Activated T-cell treated with anti-CD3 and anti-CD28 coated beads, Interleukin-2, amount 50 U/mL, for 4 hours (primary cell): Measurements from ENCODE around the gene LCN10. TPM values are rescaled to one million over a fixed set of nuclear protein-coding genes. Genes with fewer than 3 reads are reported as not detected.
"Not testable (repeated sequence)": the region's sequence is repeated elsewhere in the genome, so short reads cannot be mapped to it uniquely, and the experiment has no call there.

Experiments
- ATAC-seq, 2 donors: fragments of 200-7000 bp; cut with Tn5 transposase; one replicate each; pipeline ENCODE4 v1.10.0; 2021
- DNase-seq: peaks from one replicate; pipeline ENCODE4 v3.0.0-alpha.2; 2020
- H3K27me3 Mint-ChIP-seq: one replicate; pipeline ENCODE4 v1.8.0; 2021; ENCODE audit warnings: low read depth, mixed read lengths
- H3K36me3 Mint-ChIP-seq: one replicate; pipeline ENCODE4 v1.8.0; 2022; ENCODE audit warnings: mixed read lengths; ENCODE audit not compliant: insufficient read depth
- H3K4me1 Mint-ChIP-seq: one replicate; pipeline ENCODE4 v1.8.0; 2021; ENCODE audit warnings: low read depth, mixed read lengths
- H3K4me3 Mint-ChIP-seq: one replicate; pipeline ENCODE4 v1.8.0; 2021; ENCODE audit warnings: mild to moderate bottlenecking, moderate library complexity, mixed read lengths
- H3K9me3 Mint-ChIP-seq: one replicate; pipeline ENCODE4 v1.8.0; 2021; ENCODE audit warnings: mixed read lengths
- total RNA-seq, 3 donors: library from RNA; stranded (reverse); gene quantifications; one replicate each; pipeline ENCODE4 v1.2.1, GENCODE V29; 2021

LCN10 gene
- total RNA-seq, 3 donors from 2014 or later: 0.82 to 2.4 (median 2.1) TPM

- Mint-ChIP-seq H3K27me3 (peaks cover 29% of the 10 kb centered on the region), H3K36me3 (no peaks in the 10 kb centered on the region), H3K4me3 (no peak overlapping the region), H3K4me1 (peaks cover 13% of the 10 kb centered on the region), H3K9me3 (no peaks in the 10 kb centered on the region)
- peak; percentile 27 for DNase-seq
- ATAC-seq: peak; percentile 32 to 36
These were observed 20.3 kb upstream of the LCN10 start for GRCh38 chr9:136762915-136763648.

- Mint-ChIP-seq H3K4me3 (no peak overlapping the region), H3K27me3 (peaks cover 23% of the 10 kb centered on the region), H3K36me3 (no peaks in the 10 kb centered on the region), H3K4me1 (peaks cover 13% of the 10 kb centered on the region), H3K9me3 (no peaks in the 10 kb centered on the region)
- DNase-seq (no peak), ATAC-seq (no peak)
These were observed 19.5 kb upstream of the LCN10 start for GRCh38 chr9:136762221-136762691.

- Mint-ChIP-seq H3K4me3 (no peak overlapping the region), H3K27me3 (peaks cover 17% of the 10 kb centered on the region), H3K4me1 (peaks cover 7% of the 10 kb centered on the region), H3K9me3 (no peaks in the 10 kb centered on the region), H3K36me3 (no peaks in the 10 kb centered on the region)
- ATAC-seq (no peak), DNase-seq (no peak)
These were observed 18.8 kb upstream of the LCN10 start for GRCh38 chr9:136761545-136761981.

GRCh38 chr9:136760834-136761544 is 18.2 kb upstream of the LCN10 start:
- not testable (repeated sequence) for DNase-seq, H3K4me3 Mint-ChIP-seq, H3K36me3 Mint-ChIP-seq, H3K4me1 Mint-ChIP-seq, ATAC-seq, H3K9me3 Mint-ChIP-seq
- H3K27me3 Mint-ChIP-seq: peaks cover 19% of the 10 kb centered on the region

- no peak for ATAC-seq
- no peak for DNase-seq
These were observed 17.7 kb upstream of the LCN10 start for GRCh38 chr9:136760424-136760823.

GRCh38 chr9:136759436-136760325 is 16.9 kb upstream of the LCN10 start:
- peaks cover 17% of the 10 kb centered on the region for H3K27me3 Mint-ChIP-seq
- no peak overlapping the region for H3K4me3 Mint-ChIP-seq
- no peaks in the 10 kb centered on the region for H3K4me1 Mint-ChIP-seq
- no peaks in the 10 kb centered on the region for H3K36me3 Mint-ChIP-seq
- ATAC-seq (no peak), DNase-seq (no peak)
- H3K9me3 Mint-ChIP-seq: no peaks in the 10 kb centered on the region

More at GRCh38 chr9:136760424-136760823, 17.7 kb upstream of the LCN10 start:
- H3K4me3 Mint-ChIP-seq: no peak overlapping the region
- H3K4me1 Mint-ChIP-seq: no peaks in the 10 kb centered on the region
- peaks cover 17% of the 10 kb centered on the region for H3K27me3 Mint-ChIP-seq
- no peaks in the 10 kb centered on the region for H3K9me3 Mint-ChIP-seq
- no peaks in the 10 kb centered on the region for H3K36me3 Mint-ChIP-seq

- H3K4me3 Mint-ChIP-seq: no peak overlapping the region
- DNase-seq: no peak
- H3K27me3 Mint-ChIP-seq: peaks cover 17% of the 10 kb centered on the region
- H3K9me3 Mint-ChIP-seq: no peaks in the 10 kb centered on the region
- H3K4me1 Mint-ChIP-seq: no peaks in the 10 kb centered on the region
- no peak for ATAC-seq
- no peaks in the 10 kb centered on the region for H3K36me3 Mint-ChIP-seq
These were observed 16.3 kb upstream of the LCN10 start for GRCh38 chr9:136759001-136759400.

GRCh38 chr9:136757751-136758140 is 15.0 kb upstream of the LCN10 start:
- ATAC-seq (no peak), DNase-seq (no peak)
- H3K4me3 Mint-ChIP-seq: no peak overlapping the region
- H3K36me3 Mint-ChIP-seq: no peaks in the 10 kb centered on the region
- no peaks in the 10 kb centered on the region for H3K4me1 Mint-ChIP-seq
- peaks cover 2% of the 10 kb centered on the region for H3K9me3 Mint-ChIP-seq
- H3K27me3 Mint-ChIP-seq: peaks cover 17% of the 10 kb centered on the region

GRCh38 chr9:136757328-136757727 is 14.6 kb upstream of the LCN10 start:
- ATAC-seq (no peak), DNase-seq (no peak)
- H3K4me3 Mint-ChIP-seq: no peak overlapping the region
- no peaks in the 10 kb centered on the region for H3K4me1 Mint-ChIP-seq
- peaks cover 6% of the 10 kb centered on the region for H3K9me3 Mint-ChIP-seq
- H3K27me3 Mint-ChIP-seq: peaks cover 16% of the 10 kb centered on the region
- no peaks in the 10 kb centered on the region for H3K36me3 Mint-ChIP-seq

GRCh38 chr9:136756836-136757235 is 14.1 kb upstream of the LCN10 start:
- no peaks in the 10 kb centered on the region for H3K36me3 Mint-ChIP-seq
- peaks cover 14% of the 10 kb centered on the region for H3K27me3 Mint-ChIP-seq
- DNase-seq (no peak), ATAC-seq (no peak)
- peaks cover 11% of the 10 kb centered on the region for H3K9me3 Mint-ChIP-seq
- H3K4me1 Mint-ChIP-seq: no peaks in the 10 kb centered on the region
- H3K4me3 Mint-ChIP-seq: no peak overlapping the region

GRCh38 chr9:136756134-136756438 is 13.3 kb upstream of the LCN10 start:
- Mint-ChIP-seq H3K27me3 (peaks cover 9% of the 10 kb centered on the region), H3K4me1 (no peaks in the 10 kb centered on the region), H3K9me3 (peaks cover 14% of the 10 kb centered on the region), H3K4me3 (no peak overlapping the region), H3K36me3 (no peaks in the 10 kb centered on the region)
- DNase-seq: no peak
- no peak for ATAC-seq

- H3K9me3 Mint-ChIP-seq: peaks cover 14% of the 10 kb centered on the region
- H3K4me3 Mint-ChIP-seq: not testable (repeated sequence)
These were observed 12.8 kb upstream of the LCN10 start for GRCh38 chr9:136755302-136756133.

GRCh38 chr9:136754626-136755301 is 12.0 kb upstream of the LCN10 start:
- Mint-ChIP-seq H3K27me3 (peaks cover 4% of the 10 kb centered on the region), H3K9me3 (peaks cover 14% of the 10 kb centered on the region), H3K4me3 (no peak overlapping the region), H3K36me3 (no peaks in the 10 kb centered on the region), H3K4me1 (no peaks in the 10 kb centered on the region)
- DNase-seq (no peak), ATAC-seq (no peak)

More at GRCh38 chr9:136755302-136756133, 12.8 kb upstream of the LCN10 start:
- not testable (repeated sequence) for DNase-seq, H3K36me3 Mint-ChIP-seq, H3K4me1 Mint-ChIP-seq, ATAC-seq, H3K27me3 Mint-ChIP-seq
